MCF 10A (cell line): ENCODE data around the gene H1-8. TPM values are rescaled to one million over a fixed set of nuclear protein-coding genes. Genes with fewer than 3 reads are reported as not detected.

Experiments
- BruUV-seq: library from RNA; stranded (reverse); fragments of 400-500 nt; replicated peaks from 2 replicates; lab custom pipeline; 2021; lab: Mats Ljungman, UMichigan
- CTCF ChIA-PET: fragments of 300-600 bp; sonication (Branson Sonifier 250); formaldehyde crosslinking; extraction: SDS; loops from one replicate; lab custom pipeline; 2021; ENCODE audit warnings: antibody characterized with exemption, inconsistent platforms; lab: Yijun Ruan, JAX
- POLR2A ChIA-PET: fragments of 300-600, 350-650 bp; sonication (Branson Sonifier 250); formaldehyde crosslinking; extraction: SDS; loops from one replicate; lab custom pipeline; 2020; ENCODE audit warnings: antibody characterized with exemption, inconsistent platforms; lab: Yijun Ruan, JAX
- DNase-seq: peaks from one replicate; pipeline ENCODE4 v3.0.0-alpha.2; 2018; ENCODE audit not compliant: unreplicated experiment
- H3K27ac Mint-ChIP-seq: one replicate; pipeline ENCODE4 v1.8.0; 2022; ENCODE audit warnings: mild to moderate bottlenecking, low read depth, mixed read lengths; ENCODE audit not compliant: unreplicated experiment
- H3K27me3 Mint-ChIP-seq: one replicate; pipeline ENCODE4 v1.8.0; 2022; ENCODE audit warnings: mixed read lengths; ENCODE audit not compliant: insufficient read depth, unreplicated experiment
- H3K36me3 Mint-ChIP-seq: one replicate; pipeline ENCODE4 v1.8.0; 2022; ENCODE audit warnings: mild to moderate bottlenecking, moderate library complexity, mixed read lengths; ENCODE audit not compliant: insufficient read depth, unreplicated experiment
- H3K4me1 Mint-ChIP-seq: one replicate; pipeline ENCODE4 v1.8.0; 2022; ENCODE audit warnings: mixed read lengths; ENCODE audit not compliant: insufficient read depth, unreplicated experiment
- H3K4me3 Mint-ChIP-seq: one replicate; pipeline ENCODE4 v1.8.0; 2022; ENCODE audit warnings: mild to moderate bottlenecking, moderate library complexity, mixed read lengths; ENCODE audit not compliant: unreplicated experiment
- H3K9me3 Mint-ChIP-seq: one replicate; pipeline ENCODE4 v1.8.0; 2022; ENCODE audit warnings: mixed read lengths; ENCODE audit not compliant: unreplicated experiment
- CTCF ChIP-seq: fragments of 200-600 bp; IDR thresholded peaks from one replicate; pipeline ENCODE4 v1.8.0; 2022; ENCODE audit warnings: antibody characterized with exemption, mild to moderate bottlenecking; ENCODE audit not compliant: unreplicated experiment
- intact Hi-C: fragments of 100-400 bp; cut with micrococcal nuclease; formaldehyde crosslinking; loops from 2 replicates; pipeline ENCODE4 v1.14.1; 2022
- total RNA-seq: library from RNA; stranded (reverse); gene quantifications from 2 replicates; pipeline ENCODE4 v1.2.3, GENCODE V29; 2022

Gene H1-8
- total RNA-seq, 1 experiment from 2014 or later: not detected

GRCh38 chr3:129586746-129587430, 43.9 kb downstream of the H1-8 start:
- no peaks in the 10 kb centered on the region for H3K9me3 Mint-ChIP-seq
- peaks cover 6% of the 10 kb centered on the region for H3K4me1 Mint-ChIP-seq
- H3K27me3 Mint-ChIP-seq: no peaks in the 10 kb centered on the region
- BruUV-seq: no TSS peak
- CTCF ChIA-PET: interaction anchor here (0.6 kb wide), 1 partner anchor 252 kb away, joined by 3 read pairs; no protein-coding TSS in a partner anchor
- no peaks in the 10 kb centered on the region for H3K36me3 Mint-ChIP-seq
- no peak overlapping the region for H3K27ac Mint-ChIP-seq
- POLR2A ChIA-PET: interaction anchor here (0.6 to 0.9 kb wide), 2 partner anchors 36 to 269 kb away, joined by 3 read pairs; no protein-coding TSS in a partner anchor
- no peak for DNase-seq
- no peak overlapping the region for H3K4me3 Mint-ChIP-seq
- intact Hi-C loops: no loop called here
- no peak for TF ChIP-seq CTCF

GRCh38 chr3:129587566-129588210, 44.7 kb downstream of the H1-8 start:
- intact Hi-C loops: no loop called here

GRCh38 chr3:129590215-129590614, 47.2 kb downstream of the H1-8 start:
- intact Hi-C loops: no loop called here
- no peaks in the 10 kb centered on the region for H3K9me3 Mint-ChIP-seq
- TF ChIP-seq CTCF: no peak
- no peak overlapping the region for H3K4me3 Mint-ChIP-seq
- peaks cover 6% of the 10 kb centered on the region for H3K4me1 Mint-ChIP-seq
- H3K27me3 Mint-ChIP-seq: no peaks in the 10 kb centered on the region
- DNase-seq: no peak
- no peaks in the 10 kb centered on the region for H3K36me3 Mint-ChIP-seq
- ChIA-PET POLR2A (no interaction called here), CTCF (interaction anchor here (0.6 kb wide), 1 partner anchor 23 kb away, joined by 5 read pairs; no protein-coding TSS in a partner anchor)
- H3K27ac Mint-ChIP-seq: no peak overlapping the region
- no TSS peak for BruUV-seq

More at GRCh38 chr3:129587566-129588210, 44.7 kb downstream of the H1-8 start:
- Mint-ChIP-seq H3K27ac (no peak overlapping the region), H3K4me3 (no peak overlapping the region), H3K27me3 (no peaks in the 10 kb centered on the region), H3K4me1 (peaks cover 6% of the 10 kb centered on the region), H3K9me3 (no peaks in the 10 kb centered on the region), H3K36me3 (no peaks in the 10 kb centered on the region)
- ChIA-PET CTCF (no interaction called here), POLR2A (interaction anchor here (0.6 to 0.9 kb wide), 2 partner anchors 37 to 268 kb away, joined by 3 read pairs; no protein-coding TSS in a partner anchor)
- no peak for DNase-seq
- no TSS peak for BruUV-seq
- TF ChIP-seq CTCF: no peak

GRCh38 chr3:129591932-129592331, 49.0 kb downstream of the H1-8 start:
- POLR2A ChIA-PET: interaction anchor here (0.6 kb wide), 1 partner anchor 907 kb away, joined by 3 read pairs; no protein-coding TSS in a partner anchor
- no peak for DNase-seq
- intact Hi-C loops: no loop called here
- Mint-ChIP-seq H3K36me3 (no peaks in the 10 kb centered on the region), H3K27ac (peak overlapping the region; percentile 13), H3K4me3 (no peak overlapping the region), H3K9me3 (no peaks in the 10 kb centered on the region), H3K4me1 (no peaks in the 10 kb centered on the region), H3K27me3 (no peaks in the 10 kb centered on the region)
- no peak for TF ChIP-seq CTCF
- CTCF ChIA-PET: interaction anchor here (1.3 kb wide), 1 partner anchor 102 kb away, joined by 5 read pairs; no protein-coding TSS in a partner anchor
- no TSS peak for BruUV-seq
